ENCODE data around the gene MAGEA4.

DNA sequence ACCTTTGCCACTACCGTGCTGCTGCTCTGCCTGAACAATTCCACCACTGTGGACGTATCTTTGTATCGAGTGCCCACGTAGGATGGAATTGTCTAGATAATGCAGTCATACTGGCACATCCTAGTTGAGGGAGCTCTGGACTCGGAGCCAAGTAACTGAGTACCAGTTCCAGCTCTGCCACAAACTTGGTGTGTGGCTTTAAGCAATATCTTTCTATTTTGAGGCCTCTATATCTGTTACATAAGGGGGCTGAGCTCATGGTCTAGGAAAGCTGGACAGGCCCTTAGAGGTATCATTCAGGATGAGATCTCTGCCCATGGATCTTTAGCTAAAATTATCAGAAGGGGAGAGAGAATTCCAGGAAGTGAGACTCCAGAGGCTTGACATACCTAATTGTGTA lies 49.3 kb downstream of the MAGEA4 start:
- TF ChIP-seq, protein P1, sequence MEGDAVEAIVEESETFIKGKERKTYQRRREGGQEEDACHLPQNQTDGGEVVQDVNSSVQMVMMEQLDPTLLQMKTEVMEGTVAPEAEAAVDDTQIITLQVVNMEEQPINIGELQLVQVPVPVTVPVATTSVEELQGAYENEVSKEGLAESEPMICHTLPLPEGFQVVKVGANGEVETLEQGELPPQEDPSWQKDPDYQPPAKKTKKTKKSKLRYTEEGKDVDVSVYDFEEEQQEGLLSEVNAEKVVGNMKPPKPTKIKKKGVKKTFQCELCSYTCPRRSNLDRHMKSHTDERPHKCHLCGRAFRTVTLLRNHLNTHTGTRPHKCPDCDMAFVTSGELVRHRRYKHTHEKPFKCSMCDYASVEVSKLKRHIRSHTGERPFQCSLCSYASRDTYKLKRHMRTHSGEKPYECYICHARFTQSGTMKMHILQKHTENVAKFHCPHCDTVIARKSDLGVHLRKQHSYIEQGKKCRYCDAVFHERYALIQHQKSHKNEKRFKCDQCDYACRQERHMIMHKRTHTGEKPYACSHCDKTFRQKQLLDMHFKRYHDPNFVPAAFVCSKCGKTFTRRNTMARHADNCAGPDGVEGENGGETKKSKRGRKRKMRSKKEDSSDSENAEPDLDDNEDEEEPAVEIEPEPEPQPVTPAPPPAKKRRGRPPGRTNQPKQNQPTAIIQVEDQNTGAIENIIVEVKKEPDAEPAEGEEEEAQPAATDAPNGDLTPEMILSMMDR (conservative IDR thresholded peaks at IDR 0.05; ENCODE audit: low read length): no peak
- TF ChIP-seq EZH2phosphoT487 (IDR thresholded peaks at IDR 0.05; ENCODE audit: borderline replicate concordance): no peak
